ENCODE results near the gene SNX32. TPM values are rescaled to one million over a fixed set of nuclear protein-coding genes. Genes with fewer than 3 reads are reported as not detected.

Gene SNX32
- total and polyA plus RNA-seq, 9 of the 15 experiments (the other 6 are each of a cell fraction or from before 2014, with no cell fraction given), result 0.03 TPM; not detected in 7

DNA sequence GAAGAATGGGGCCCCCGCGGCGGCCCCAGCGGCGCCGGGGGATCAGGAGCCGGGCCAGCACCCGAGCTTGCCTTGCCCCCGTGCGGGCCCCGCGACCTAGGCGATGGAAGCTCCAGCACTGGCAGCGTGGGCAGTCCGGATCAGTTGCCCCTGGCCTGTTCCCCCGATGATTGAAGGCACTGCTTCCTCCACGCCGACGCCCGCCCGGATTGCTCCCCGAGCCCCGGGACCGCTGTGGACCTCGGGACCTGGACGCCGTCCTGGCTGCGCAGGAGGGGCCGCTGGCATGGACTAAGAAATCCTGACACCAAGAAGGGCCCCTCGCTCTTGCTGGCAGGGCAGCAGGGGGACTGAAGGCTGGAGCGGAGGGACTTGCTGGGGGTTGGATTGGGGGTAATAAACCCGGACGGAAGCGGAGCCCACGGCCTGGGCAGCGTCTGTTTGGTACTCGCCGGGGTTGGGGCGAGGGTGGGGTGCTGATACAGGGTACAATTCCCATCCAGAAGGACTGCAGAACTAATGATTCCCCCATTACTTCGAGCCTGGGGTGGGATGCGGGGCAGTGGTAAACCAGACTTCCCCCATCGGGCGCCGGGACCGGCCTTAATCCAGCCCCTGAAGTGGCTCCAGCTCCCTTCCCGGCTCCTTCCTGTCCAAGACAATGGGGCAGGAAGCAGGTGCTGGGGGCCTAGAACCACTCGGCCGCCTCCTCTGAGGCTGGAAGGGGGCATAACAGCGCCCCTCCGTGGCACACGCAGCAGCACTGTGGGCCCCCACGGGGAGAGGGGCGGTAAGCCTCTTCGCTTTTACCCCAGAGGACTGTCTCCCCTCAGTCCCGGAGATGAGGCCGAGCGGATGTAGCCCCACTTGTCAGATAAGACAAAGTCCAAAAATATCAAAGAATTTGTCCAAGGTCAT, 57.7 kb downstream of the SNX32 start (continued):
- TF ChIP-seq, protein P1, sequence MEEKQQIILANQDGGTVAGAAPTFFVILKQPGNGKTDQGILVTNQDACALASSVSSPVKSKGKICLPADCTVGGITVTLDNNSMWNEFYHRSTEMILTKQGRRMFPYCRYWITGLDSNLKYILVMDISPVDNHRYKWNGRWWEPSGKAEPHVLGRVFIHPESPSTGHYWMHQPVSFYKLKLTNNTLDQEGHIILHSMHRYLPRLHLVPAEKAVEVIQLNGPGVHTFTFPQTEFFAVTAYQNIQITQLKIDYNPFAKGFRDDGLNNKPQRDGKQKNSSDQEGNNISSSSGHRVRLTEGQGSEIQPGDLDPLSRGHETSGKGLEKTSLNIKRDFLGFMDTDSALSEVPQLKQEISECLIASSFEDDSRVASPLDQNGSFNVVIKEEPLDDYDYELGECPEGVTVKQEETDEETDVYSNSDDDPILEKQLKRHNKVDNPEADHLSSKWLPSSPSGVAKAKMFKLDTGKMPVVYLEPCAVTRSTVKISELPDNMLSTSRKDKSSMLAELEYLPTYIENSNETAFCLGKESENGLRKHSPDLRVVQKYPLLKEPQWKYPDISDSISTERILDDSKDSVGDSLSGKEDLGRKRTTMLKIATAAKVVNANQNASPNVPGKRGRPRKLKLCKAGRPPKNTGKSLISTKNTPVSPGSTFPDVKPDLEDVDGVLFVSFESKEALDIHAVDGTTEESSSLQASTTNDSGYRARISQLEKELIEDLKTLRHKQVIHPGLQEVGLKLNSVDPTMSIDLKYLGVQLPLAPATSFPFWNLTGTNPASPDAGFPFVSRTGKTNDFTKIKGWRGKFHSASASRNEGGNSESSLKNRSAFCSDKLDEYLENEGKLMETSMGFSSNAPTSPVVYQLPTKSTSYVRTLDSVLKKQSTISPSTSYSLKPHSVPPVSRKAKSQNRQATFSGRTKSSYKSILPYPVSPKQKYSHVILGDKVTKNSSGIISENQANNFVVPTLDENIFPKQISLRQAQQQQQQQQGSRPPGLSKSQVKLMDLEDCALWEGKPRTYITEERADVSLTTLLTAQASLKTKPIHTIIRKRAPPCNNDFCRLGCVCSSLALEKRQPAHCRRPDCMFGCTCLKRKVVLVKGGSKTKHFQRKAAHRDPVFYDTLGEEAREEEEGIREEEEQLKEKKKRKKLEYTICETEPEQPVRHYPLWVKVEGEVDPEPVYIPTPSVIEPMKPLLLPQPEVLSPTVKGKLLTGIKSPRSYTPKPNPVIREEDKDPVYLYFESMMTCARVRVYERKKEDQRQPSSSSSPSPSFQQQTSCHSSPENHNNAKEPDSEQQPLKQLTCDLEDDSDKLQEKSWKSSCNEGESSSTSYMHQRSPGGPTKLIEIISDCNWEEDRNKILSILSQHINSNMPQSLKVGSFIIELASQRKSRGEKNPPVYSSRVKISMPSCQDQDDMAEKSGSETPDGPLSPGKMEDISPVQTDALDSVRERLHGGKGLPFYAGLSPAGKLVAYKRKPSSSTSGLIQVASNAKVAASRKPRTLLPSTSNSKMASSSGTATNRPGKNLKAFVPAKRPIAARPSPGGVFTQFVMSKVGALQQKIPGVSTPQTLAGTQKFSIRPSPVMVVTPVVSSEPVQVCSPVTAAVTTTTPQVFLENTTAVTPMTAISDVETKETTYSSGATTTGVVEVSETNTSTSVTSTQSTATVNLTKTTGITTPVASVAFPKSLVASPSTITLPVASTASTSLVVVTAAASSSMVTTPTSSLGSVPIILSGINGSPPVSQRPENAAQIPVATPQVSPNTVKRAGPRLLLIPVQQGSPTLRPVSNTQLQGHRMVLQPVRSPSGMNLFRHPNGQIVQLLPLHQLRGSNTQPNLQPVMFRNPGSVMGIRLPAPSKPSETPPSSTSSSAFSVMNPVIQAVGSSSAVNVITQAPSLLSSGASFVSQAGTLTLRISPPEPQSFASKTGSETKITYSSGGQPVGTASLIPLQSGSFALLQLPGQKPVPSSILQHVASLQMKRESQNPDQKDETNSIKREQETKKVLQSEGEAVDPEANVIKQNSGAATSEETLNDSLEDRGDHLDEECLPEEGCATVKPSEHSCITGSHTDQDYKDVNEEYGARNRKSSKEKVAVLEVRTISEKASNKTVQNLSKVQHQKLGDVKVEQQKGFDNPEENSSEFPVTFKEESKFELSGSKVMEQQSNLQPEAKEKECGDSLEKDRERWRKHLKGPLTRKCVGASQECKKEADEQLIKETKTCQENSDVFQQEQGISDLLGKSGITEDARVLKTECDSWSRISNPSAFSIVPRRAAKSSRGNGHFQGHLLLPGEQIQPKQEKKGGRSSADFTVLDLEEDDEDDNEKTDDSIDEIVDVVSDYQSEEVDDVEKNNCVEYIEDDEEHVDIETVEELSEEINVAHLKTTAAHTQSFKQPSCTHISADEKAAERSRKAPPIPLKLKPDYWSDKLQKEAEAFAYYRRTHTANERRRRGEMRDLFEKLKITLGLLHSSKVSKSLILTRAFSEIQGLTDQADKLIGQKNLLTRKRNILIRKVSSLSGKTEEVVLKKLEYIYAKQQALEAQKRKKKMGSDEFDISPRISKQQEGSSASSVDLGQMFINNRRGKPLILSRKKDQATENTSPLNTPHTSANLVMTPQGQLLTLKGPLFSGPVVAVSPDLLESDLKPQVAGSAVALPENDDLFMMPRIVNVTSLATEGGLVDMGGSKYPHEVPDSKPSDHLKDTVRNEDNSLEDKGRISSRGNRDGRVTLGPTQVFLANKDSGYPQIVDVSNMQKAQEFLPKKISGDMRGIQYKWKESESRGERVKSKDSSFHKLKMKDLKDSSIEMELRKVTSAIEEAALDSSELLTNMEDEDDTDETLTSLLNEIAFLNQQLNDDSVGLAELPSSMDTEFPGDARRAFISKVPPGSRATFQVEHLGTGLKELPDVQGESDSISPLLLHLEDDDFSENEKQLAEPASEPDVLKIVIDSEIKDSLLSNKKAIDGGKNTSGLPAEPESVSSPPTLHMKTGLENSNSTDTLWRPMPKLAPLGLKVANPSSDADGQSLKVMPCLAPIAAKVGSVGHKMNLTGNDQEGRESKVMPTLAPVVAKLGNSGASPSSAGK (IDR thresholded peaks at IDR 0.05), result no peak
- TF ChIP-seq, protein P2, sequence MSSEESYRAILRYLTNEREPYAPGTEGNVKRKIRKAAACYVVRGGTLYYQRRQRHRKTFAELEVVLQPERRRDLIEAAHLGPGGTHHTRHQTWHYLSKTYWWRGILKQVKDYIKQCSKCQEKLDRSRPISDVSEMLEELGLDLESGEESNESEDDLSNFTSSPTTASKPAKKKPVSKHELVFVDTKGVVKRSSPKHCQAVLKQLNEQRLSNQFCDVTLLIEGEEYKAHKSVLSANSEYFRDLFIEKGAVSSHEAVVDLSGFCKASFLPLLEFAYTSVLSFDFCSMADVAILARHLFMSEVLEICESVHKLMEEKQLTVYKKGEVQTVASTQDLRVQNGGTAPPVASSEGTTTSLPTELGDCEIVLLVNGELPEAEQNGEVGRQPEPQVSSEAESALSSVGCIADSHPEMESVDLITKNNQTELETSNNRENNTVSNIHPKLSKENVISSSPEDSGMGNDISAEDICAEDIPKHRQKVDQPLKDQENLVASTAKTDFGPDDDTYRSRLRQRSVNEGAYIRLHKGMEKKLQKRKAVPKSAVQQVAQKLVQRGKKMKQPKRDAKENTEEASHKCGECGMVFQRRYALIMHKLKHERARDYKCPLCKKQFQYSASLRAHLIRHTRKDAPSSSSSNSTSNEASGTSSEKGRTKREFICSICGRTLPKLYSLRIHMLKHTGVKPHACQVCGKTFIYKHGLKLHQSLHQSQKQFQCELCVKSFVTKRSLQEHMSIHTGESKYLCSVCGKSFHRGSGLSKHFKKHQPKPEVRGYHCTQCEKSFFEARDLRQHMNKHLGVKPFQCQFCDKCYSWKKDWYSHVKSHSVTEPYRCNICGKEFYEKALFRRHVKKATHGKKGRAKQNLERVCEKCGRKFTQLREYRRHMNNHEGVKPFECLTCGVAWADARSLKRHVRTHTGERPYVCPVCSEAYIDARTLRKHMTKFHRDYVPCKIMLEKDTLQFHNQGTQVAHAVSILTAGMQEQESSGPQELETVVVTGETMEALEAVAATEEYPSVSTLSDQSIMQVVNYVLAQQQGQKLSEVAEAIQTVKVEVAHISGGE (CRISPR knock-in tag; IDR thresholded peaks at IDR 0.05), result no peak
- TF ChIP-seq ETV6 (IDR thresholded peaks at IDR 0.05; ENCODE audit: borderline replicate concordance in 1 of 2, low read depth in 2 of 2, low read length in 1 of 2) (0 out of 4 replicates have a peak, but pooled peaks have one; percentile 11 to 27), ETV6 (CRISPR knock-in tag; IDR thresholded peaks at IDR 0.05; ENCODE audit: borderline replicate concordance) (no peak), TEAD2 (tag; IDR thresholded peaks at IDR 0.05) (no peak), SMARCA5 (IDR thresholded peaks at IDR 0.05) (no peak), KDM1A (IDR thresholded peaks at IDR 0.05) (0 out of 4 replicates have a peak, but pooled peaks of 1 of the 2 experiments have one; percentile 17), ZNF589 (CRISPR knock-in tag; IDR thresholded peaks at IDR 0.05; ENCODE audit: low read depth) (no peak)
- TF ChIP-seq, protein P3, sequence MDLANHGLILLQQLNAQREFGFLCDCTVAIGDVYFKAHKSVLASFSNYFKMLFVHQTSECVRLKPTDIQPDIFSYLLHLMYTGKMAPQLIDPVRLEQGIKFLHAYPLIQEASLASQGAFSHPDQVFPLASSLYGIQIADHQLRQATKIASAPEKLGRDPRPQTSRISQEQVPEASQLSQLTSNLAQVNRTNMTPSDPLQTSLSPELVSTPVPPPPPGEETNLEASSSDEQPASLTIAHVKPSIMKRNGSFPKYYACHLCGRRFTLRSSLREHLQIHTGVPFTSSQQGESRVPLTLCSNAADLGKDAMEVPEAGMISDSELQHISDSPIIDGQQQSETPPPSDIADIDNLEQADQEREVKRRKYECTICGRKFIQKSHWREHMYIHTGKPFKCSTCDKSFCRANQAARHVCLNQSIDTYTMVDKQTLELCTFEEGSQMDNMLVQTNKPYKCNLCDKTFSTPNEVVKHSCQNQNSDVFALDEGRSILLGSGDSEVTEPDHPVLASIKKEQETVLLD (IDR thresholded peaks at IDR 0.05), result no peak
